ENCODE measurements around the gene TAF11L6. TPM values are rescaled to one million over a fixed set of nuclear protein-coding genes. Genes with fewer than 3 reads are reported as not detected.
"Not testable (repeated sequence)": the region's sequence is repeated elsewhere in the genome, so short reads cannot be mapped to it uniquely, and the experiment has no call there.

Gene TAF11L6
- total RNA-seq (not detected), polyA plus RNA-seq (ENCODE audit: insufficient read length in 6 of 6) (not detected)
- long read RNA-seq, donor 1 = 0 reads
- long read RNA-seq, donor 2 = 0 reads
- long read RNA-seq, donor 3 = 0 reads
- long read RNA-seq, donor 4 = 0 reads
- long read RNA-seq, donor 5 = 0 reads
- long read RNA-seq, donor 6 = 0 reads
- long read RNA-seq, donor 7 = 0 reads
- long read RNA-seq, donor 8 = 0 reads
- long read RNA-seq, donor 9 = 0 reads
- long read RNA-seq, donor 10 = 0 reads
- long read RNA-seq, donor 11 = 0 reads
- long read RNA-seq, donor 12 = 0 reads

DNA sequence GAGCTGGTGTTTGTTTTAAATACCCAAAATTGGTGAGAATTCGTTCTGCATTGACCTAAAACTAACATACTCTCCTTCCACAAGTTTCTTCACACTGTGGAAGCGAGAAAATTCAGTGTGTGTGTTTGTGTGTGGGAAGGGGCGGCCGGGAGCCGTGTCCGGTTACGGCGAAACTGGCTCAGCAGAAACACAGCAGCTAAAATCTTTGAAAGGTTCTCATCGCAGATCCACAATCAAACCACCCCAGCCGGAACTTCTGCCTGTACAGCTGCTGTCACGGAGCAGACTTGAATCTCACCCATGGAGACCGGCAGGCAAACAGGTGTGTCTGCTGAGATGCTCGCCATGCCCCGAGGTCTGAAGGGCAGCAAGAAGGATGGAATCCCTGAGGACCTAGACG, at the start of gene TAF11L6:
TSS of gene TAF11L6 (plus strand) at position 301 of the 400 bp plus-strand sequence.
- DNase-seq; H3K4me3 ChIP-seq; H3K27me3 ChIP-seq; H3K27ac ChIP-seq; intact Hi-C loops (cut with DNase I); H3K36me3 ChIP-seq; H3K4me1 ChIP-seq; H3K9me3 ChIP-seq; ATAC-seq: not testable (repeated sequence)

DNA sequence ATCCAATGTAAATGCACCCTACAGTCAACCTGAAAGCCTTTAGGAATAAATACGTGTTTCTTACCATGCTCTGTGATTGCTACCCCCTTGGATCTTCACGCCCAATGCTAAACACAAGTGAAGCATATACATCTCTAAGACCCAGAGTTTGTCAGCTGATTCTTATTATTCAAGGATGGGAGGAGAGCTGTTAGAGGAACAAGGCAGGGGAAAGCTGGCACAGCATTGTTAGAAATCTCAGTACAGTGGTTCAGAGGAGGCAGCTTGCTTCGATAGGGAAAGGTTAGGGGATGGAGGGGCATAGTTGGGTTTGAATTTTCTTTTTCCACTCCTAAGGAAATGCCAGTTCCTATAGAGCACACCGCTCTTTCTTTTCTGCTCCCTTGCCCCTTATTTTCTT, 47.1 kb upstream of the TAF11L6 start:
- H3K9me3 ChIP-seq = no peaks in the 10 kb centered on the region
- intact Hi-C loops (cut with DNase I) = loop anchor here in 1 of 2 donors (10.0 kb wide), 1 partner anchor 603 kb away; no protein-coding TSS in a partner anchor
- DNase-seq (no peak), ATAC-seq (no peak)
- TF ChIP-seq, protein P1, sequence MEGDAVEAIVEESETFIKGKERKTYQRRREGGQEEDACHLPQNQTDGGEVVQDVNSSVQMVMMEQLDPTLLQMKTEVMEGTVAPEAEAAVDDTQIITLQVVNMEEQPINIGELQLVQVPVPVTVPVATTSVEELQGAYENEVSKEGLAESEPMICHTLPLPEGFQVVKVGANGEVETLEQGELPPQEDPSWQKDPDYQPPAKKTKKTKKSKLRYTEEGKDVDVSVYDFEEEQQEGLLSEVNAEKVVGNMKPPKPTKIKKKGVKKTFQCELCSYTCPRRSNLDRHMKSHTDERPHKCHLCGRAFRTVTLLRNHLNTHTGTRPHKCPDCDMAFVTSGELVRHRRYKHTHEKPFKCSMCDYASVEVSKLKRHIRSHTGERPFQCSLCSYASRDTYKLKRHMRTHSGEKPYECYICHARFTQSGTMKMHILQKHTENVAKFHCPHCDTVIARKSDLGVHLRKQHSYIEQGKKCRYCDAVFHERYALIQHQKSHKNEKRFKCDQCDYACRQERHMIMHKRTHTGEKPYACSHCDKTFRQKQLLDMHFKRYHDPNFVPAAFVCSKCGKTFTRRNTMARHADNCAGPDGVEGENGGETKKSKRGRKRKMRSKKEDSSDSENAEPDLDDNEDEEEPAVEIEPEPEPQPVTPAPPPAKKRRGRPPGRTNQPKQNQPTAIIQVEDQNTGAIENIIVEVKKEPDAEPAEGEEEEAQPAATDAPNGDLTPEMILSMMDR (IDR thresholded peaks at IDR 0.05) = no peak
- no peak overlapping the region for H3K4me3 ChIP-seq
- H3K4me1 ChIP-seq = no peaks in the 10 kb centered on the region
- H3K36me3 ChIP-seq = no peaks in the 10 kb centered on the region
- H3K27ac ChIP-seq = no peak overlapping the region
- no peaks in the 10 kb centered on the region for H3K27me3 ChIP-seq

DNA sequence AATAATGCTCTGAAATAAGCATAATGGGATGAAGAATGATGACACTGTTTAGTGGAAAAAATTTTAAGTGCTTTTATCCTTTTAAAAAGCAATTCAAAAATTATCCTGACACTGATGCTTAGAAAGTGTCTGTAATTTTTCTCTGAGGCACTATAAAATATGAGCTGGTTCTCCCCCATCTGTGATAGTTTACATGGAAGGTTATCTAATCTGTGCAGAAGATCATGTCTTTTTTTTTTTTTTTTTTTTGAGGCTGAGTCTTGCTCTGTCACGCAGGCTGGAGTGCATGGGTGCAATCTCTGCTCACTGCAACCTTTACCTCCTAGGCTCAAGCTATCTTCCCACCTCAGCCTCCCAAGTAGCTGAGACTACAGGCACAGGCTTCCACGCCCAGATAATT, 45.7 kb upstream of the TAF11L6 start:
- H3K4me1 ChIP-seq = no peaks in the 10 kb centered on the region
- H3K27me3 ChIP-seq = no peaks in the 10 kb centered on the region
- DNase-seq (no peak), ATAC-seq (no peak)
- intact Hi-C loops (cut with DNase I) = loop anchor here in 1 of 2 donors (10.0 kb wide), 1 partner anchor 602 kb away; no protein-coding TSS in a partner anchor
- no peaks in the 10 kb centered on the region for H3K9me3 ChIP-seq
- no peak overlapping the region for H3K27ac ChIP-seq
- TF ChIP-seq, protein P1 (IDR thresholded peaks at IDR 0.05) = no peak
- H3K36me3 ChIP-seq = no peaks in the 10 kb centered on the region
- no peak overlapping the region for H3K4me3 ChIP-seq

DNA sequence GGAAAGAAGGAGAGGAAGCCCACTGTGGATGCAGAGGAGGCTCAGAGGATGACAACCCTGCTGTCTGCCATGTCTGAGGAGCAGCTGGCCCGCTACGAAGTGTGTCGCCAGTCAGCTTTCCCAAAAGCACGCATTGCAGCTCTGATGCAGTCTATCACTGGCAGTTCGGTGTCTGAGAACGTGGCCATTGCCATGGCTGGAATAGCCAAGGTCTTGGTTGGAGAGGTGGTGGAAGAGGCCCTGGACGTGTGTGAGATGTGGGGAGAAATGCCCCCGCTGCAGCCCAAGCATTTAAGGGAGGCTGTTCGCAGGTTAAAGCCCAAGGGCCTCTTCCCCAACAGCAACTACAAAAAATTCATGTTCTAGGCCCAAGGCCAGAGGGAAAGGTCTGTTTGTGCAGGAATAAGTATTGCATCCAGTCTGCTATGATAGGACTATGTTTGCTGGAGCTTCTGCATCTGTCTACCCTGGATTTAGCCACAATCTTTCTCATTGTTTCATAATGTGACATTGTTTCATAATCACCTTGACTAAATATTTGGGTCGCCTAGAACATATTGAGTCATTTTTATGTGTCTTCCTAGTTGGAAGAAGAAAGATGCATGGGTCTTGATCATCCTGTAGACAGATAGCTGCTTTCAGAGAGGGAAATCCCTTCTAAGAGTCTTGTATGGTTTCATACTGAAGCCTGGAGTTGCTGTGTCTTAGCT, 41.9 kb upstream of the TAF11L6 start:
- ATAC-seq, H3K27ac ChIP-seq, H3K36me3 ChIP-seq, H3K27me3 ChIP-seq, DNase-seq, H3K9me3 ChIP-seq, H3K4me1 ChIP-seq, H3K4me3 ChIP-seq: not testable (repeated sequence)
- intact Hi-C loops (cut with DNase I) = loop anchor here in 1 of 2 donors (10.0 kb wide), 1 partner anchor 598 kb away; no protein-coding TSS in a partner anchor

DNA sequence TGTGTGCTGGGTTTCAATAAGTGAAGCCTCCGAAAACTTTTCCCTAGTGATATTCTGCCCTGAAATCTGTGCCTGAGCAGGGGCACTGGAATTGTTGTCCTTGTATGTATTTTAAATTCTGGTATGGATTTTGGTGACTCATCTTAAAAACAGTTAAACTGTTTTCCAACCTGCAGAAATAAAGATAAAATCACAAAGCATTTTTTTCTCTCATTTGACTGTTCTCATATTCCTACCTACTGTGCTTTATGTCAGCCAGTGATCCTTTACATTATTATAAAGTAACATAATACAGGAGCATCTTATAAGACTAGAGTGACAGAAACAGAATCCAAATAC, 41.3 kb upstream of the TAF11L6 start:
- Histone ChIP-seq H3K36me3 (no peaks in the 10 kb centered on the region), H3K9me3 (no peaks in the 10 kb centered on the region), H3K27ac (no peak overlapping the region), H3K27me3 (no peaks in the 10 kb centered on the region), H3K4me1 (no peaks in the 10 kb centered on the region), H3K4me3 (no peak overlapping the region)
- intact Hi-C loops (cut with DNase I) = loop anchor here in 1 of 2 donors (10.0 kb wide), 1 partner anchor 598 kb away; no protein-coding TSS in a partner anchor
- DNase-seq = no peak
- TF ChIP-seq, protein P1 (IDR thresholded peaks at IDR 0.05) = no peak
- ATAC-seq = no peak

DNA sequence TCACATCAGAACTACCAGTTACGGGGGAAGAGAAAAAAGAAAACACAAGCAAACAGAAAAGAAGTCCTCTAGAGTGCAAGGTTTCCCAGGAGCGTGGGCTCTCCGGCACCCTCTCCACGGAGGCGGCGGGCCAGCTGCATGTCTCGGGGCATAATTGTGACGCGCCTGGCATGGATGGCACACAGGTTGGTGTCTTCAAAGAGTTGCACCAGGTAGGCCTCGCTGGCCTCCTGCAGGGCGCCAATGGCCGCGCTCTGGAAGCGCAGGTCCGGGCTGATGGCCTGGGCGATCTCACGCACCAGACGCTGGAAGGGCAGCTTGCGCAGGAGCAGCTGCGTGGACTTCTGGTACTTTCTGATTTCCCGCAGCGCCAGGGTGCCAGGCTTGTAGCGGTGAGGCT, 37.2 kb upstream of the TAF11L6 start:
- H3K4me3 ChIP-seq; H3K9me3 ChIP-seq; H3K36me3 ChIP-seq; H3K27ac ChIP-seq; H3K27me3 ChIP-seq; intact Hi-C loops (cut with DNase I); H3K4me1 ChIP-seq; ATAC-seq: not testable (repeated sequence)
- peak in 1 of 4 donors; percentile 53 for DNase-seq
